22Rv1 (cell line): ENCODE data around the gene ESD.
"Not testable (repeated sequence)": the region's sequence is repeated elsewhere in the genome, so short reads cannot be mapped to it uniquely, and the experiment has no call there.

ENCODE experiments used
- H3K27ac ChIP-seq: fragments of 450-650 bp; 2 replicates; pipeline ENCODE4 v1.5.1; 2017
- ZFX ChIP-seq: fragments of 450-650 bp; IDR thresholded peaks from 2 replicates; pipeline ENCODE4 v1.6.1; 2017; ENCODE audit warnings: antibody characterized with exemption, borderline replicate concordance
- TF ChIP-seq, protein P1 (sequence below): fragments of 450-650 bp; IDR thresholded peaks from 2 replicates; pipeline ENCODE4 v1.5.1; 2017; ENCODE audit warnings: mild to moderate bottlenecking

ESD gene

GRCh38 chr13:46810440-46810839, 13.5 kb upstream of the ESD start:
- TF ChIP-seq ZFX = no peak
- TF ChIP-seq, protein P1, sequence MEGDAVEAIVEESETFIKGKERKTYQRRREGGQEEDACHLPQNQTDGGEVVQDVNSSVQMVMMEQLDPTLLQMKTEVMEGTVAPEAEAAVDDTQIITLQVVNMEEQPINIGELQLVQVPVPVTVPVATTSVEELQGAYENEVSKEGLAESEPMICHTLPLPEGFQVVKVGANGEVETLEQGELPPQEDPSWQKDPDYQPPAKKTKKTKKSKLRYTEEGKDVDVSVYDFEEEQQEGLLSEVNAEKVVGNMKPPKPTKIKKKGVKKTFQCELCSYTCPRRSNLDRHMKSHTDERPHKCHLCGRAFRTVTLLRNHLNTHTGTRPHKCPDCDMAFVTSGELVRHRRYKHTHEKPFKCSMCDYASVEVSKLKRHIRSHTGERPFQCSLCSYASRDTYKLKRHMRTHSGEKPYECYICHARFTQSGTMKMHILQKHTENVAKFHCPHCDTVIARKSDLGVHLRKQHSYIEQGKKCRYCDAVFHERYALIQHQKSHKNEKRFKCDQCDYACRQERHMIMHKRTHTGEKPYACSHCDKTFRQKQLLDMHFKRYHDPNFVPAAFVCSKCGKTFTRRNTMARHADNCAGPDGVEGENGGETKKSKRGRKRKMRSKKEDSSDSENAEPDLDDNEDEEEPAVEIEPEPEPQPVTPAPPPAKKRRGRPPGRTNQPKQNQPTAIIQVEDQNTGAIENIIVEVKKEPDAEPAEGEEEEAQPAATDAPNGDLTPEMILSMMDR = no peak
- no peak overlapping the region for H3K27ac ChIP-seq

DNA sequence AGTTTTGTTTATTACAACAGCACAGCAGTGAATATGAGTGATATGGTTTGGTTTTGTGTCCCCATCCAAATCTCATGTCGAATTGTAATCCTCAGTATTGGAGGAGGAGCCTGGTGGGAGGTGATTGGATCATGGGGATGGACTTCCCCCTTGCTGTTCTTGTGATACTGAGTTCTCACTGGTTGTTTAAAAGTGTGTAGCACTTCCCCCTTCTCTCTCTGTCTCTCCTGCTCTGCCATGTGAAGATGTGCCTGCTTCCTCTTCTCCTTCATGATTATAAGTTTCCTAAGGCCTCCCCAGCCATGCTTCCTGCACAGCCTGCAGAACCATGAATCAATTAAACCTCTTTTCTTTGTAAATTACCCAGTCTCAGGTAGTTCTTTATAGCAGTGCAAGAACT, 8.0 kb upstream of the ESD start:
- H3K27ac ChIP-seq = not testable (repeated sequence)

- TF ChIP-seq ZFX = no peak
- TF ChIP-seq, protein P1 = no peak
- H3K27ac ChIP-seq = no peak overlapping the region
These were observed 7.4 kb upstream of the ESD start for GRCh38 chr13:46804391-46804815.

DNA sequence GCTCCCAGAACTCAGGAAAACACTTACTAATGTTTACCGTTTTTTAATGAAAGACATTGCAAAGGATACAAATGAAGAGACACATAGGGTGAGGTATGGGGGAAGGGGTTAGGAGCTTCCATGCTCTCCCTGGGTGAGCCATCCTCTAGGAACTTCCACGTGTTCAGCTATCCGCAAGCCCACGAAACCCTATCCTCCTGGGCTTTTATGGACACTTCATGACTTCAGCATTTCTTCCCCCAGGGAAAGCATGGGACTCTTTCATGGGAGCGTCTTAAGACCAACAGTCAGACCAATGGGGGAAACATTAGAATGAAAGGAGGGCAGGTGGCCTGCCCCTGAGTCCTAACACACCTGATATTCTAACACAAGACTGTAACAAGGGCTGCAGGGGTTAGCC, 6.6 kb upstream of the ESD start:
- TF ChIP-seq, protein P1 = no peak
- TF ChIP-seq ZFX = no peak
- H3K27ac ChIP-seq = no peak overlapping the region

GRCh38 chr13:46801858-46802257, 4.9 kb upstream of the ESD start:
- H3K27ac ChIP-seq = no peak overlapping the region
- no peak for TF ChIP-seq ZFX
- TF ChIP-seq, protein P1 = no peak

DNA sequence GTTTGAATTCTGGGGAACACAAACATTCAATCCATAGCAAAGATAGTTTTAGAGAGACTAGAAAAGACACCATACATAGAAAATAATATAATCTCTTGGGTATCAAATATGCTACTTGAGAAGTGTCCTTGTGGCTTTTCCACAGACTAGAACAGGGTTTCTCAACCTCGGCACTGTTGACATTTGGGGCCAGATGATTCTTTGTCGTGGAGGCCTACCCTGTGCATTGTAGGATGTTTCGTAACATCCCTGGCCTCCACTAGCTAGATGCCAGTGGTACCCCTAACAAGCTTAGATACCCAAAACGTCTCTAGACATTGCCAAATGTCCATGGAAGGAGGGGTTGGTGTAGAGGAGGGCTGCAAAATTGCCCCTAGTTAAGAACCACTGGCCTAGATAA, 2.2 kb upstream of the ESD start:
- no peak overlapping the region for H3K27ac ChIP-seq
- TF ChIP-seq, protein P1 = no peak
- TF ChIP-seq ZFX = no peak

DNA sequence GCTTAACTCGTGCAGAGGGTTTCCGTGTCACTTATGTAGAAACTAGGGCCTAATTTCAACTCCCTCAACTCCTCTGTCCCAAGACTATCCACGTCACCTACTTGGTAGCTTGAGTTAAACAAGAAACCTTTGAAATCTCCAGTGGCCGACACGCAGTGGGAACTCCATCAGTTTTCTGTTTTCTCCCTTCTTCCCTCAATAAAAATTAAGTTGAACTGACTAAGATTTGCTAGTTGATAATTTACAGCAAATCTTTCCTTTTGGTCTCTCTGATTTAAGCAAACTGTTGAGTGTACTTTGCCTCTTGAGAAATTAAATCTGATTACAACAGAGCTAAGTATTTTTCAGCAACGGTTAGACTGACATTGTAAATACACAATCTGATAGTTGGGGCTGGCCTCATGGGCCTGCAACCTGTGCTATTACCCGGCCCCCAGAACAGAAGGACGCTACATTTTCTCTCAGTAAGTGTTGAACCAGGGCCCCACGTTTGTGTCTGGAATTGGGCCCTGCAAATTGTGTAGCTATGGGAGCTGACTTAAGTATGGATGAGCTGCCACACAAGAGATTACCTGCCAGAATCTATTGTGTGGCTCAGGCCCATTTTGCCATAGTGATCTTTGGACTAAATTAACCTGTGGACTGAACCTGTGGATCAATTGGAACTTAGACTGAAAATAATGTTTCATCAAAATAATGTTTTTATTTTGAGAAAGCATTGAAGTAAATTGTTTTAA, 708 bp upstream of the ESD start:
- H3K27ac ChIP-seq = peak overlapping the region; percentile 86
- no peak for TF ChIP-seq ZFX
- TF ChIP-seq, protein P1 = no peak

DNA sequence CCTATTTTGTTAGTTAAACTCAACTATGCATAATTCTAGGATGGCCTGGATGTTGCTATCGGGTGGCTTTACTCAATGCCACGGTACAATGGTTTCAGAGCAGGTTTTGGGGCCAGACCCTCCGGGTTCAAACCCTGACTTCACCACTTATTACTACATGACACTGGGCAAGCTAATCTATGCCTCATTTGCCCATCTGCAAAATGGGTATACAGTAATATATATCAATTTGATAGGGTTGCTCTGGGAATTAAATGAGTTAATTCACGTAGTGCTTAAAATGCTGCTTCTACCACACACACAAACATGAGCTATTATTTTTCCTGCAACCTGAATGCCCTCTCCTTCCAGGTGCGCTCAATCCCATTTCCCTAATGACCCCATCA, 839 bp downstream of the ESD start:
- peak overlapping the region; percentile 86 for H3K27ac ChIP-seq
- TF ChIP-seq, protein P1 = no peak
- TF ChIP-seq ZFX = no peak
